K562 (cell line): ENCODE measurements around the gene HAUS6. TPM values are rescaled to one million over a fixed set of nuclear protein-coding genes. Genes with fewer than 3 reads are reported as not detected.
A peak's percentile ranks its signal among the peaks of the same experiment; 100 is the strongest.

Experiments
- LEF1 ChIP-seq: fragments of 450-650 bp; IDR thresholded peaks from 2 replicates; pipeline ENCODE4 v1.6.1; 2016; ENCODE audit warnings: mild to moderate bottlenecking
- PHB ChIP-seq: fragments of 250-450 bp; sonication (Bioruptor Pico); IDR thresholded peaks from 2 replicates; pipeline ENCODE4 v1.5.0; 2021
- SPI1 ChIP-seq: IDR thresholded peaks from 2 replicates; pipeline ENCODE4 v1.6.1; 2011; ENCODE audit warnings: low read depth, low read length, control low read depth, borderline replicate concordance
- TBP ChIP-seq: optimal IDR thresholded peaks from 2 replicates; pipeline ENCODE3; 2011; ENCODE audit warnings: low read depth, low read length, improper control_type of control experiment
- TCF7 ChIP-seq: sonication (generic); IDR thresholded peaks from 2 replicates; pipeline ENCODE4 v1.6.1; 2016; ENCODE audit warnings: antibody characterized with exemption, borderline replicate concordance
- THAP7 ChIP-seq: fragments of 250-450 bp; sonication (Bioruptor Pico); IDR thresholded peaks from 2 replicates; pipeline ENCODE4 v1.5.0; 2021
- ZNF444 ChIP-seq: fragments of 250-450 bp; sonication (Bioruptor Pico); IDR thresholded peaks from 2 replicates; pipeline ENCODE4 v1.4.0; 2020; ENCODE audit warnings: mild to moderate bottlenecking, moderate library complexity
- polyA plus RNA-seq, 8 experiments: library from polyadenylated mRNA; depleted of rRNA in 4 of 8; stranded (reverse) in 5 of 8; unstranded in 3 of 8; fragments of >200 nt; fragmentation: Nextera tagmentation in 2 of 8; fragmentation: Illumina TruSeq in 1 of 8; extraction: Ambion mirVana in 2 of 8; extraction: Trizol in 1 of 8; gene quantifications; 2 replicates each; pipeline versions ENCODE4 v1.2.1 to v1.2.3, GENCODE V29; 2011 to 2014; ENCODE audit warnings: inconsistent platforms in 1 of 8, missing spikeins in 1 of 8
- total RNA-seq, 7 experiments: library from RNA; depleted of rRNA in 6 of 7; stranded (reverse); fragments of >200 nt in 6 of 7; fragmentation: Illumina TruSeq in 2 of 7; extraction: Trizol in 2 of 7; gene quantifications; 2 replicates each; pipeline versions ENCODE4 v1.2.1 to v1.2.3, GENCODE V29; 2011 to 2021; ENCODE audit warnings: low replicate concordance in 1 of 7
- TF ChIP-seq, protein P1 (sequence below): fragments of 450-650 bp; IDR thresholded peaks from 2 replicates; pipeline ENCODE4 v1.6.1; 2017; ENCODE audit warnings: antibody characterized with exemption
- TF ChIP-seq, protein P2 (sequence below): fragments of 250-450 bp; sonication (Bioruptor Pico); IDR thresholded peaks from 2 replicates; pipeline ENCODE4 v1.8.0; 2022; ENCODE audit warnings: moderate library complexity, mild to moderate bottlenecking, inconsistent platforms
- TF ChIP-seq, protein P3 (sequence below): fragments of 200-800 bp; sonication (Bioruptor generic); IDR thresholded peaks from 2 replicates; pipeline ENCODE4 v1.6.1; 2017; ENCODE audit warnings: missing genetic modification characterization, missing compliant biosample characterization
- TF ChIP-seq, protein P4 (sequence below): fragments of 450-650 bp; IDR thresholded peaks from 2 replicates; pipeline ENCODE4 v1.6.1; 2016; ENCODE audit warnings: antibody characterized with exemption

Gene HAUS6
- total and polyA plus RNA-seq, 9 of the 15 experiments (the other 6 are each of a cell fraction or from before 2014, with no cell fraction given): 10.2 to 31.7 (median 23.1) TPM

GRCh38 chr9:19102631-19103345 is at the start of gene HAUS6 (continued):
- peak; percentile 67 for TF ChIP-seq TBP
- TF ChIP-seq THAP7 (CRISPR knock-in tag): no peak
- 0 out of 2 replicates have a peak, but pooled peaks have one; percentile 49 for TF ChIP-seq TCF7
- TF ChIP-seq, protein P1, sequence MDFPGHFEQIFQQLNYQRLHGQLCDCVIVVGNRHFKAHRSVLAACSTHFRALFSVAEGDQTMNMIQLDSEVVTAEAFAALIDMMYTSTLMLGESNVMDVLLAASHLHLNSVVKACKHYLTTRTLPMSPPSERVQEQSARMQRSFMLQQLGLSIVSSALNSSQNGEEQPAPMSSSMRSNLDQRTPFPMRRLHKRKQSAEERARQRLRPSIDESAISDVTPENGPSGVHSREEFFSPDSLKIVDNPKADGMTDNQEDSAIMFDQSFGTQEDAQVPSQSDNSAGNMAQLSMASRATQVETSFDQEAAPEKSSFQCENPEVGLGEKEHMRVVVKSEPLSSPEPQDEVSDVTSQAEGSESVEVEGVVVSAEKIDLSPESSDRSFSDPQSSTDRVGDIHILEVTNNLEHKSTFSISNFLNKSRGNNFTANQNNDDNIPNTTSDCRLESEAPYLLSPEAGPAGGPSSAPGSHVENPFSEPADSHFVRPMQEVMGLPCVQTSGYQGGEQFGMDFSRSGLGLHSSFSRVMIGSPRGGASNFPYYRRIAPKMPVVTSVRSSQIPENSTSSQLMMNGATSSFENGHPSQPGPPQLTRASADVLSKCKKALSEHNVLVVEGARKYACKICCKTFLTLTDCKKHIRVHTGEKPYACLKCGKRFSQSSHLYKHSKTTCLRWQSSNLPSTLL: no peak
- TF ChIP-seq, protein P2, sequence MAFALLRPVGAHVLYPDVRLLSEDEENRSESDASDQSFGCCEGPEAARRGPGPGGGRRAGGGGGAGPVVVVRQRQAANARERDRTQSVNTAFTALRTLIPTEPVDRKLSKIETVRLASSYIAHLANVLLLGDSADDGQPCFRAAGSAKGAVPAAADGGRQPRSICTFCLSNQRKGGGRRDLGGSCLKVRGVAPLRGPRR (CRISPR knock-in tag): no peak
- TF ChIP-seq, protein P3, sequence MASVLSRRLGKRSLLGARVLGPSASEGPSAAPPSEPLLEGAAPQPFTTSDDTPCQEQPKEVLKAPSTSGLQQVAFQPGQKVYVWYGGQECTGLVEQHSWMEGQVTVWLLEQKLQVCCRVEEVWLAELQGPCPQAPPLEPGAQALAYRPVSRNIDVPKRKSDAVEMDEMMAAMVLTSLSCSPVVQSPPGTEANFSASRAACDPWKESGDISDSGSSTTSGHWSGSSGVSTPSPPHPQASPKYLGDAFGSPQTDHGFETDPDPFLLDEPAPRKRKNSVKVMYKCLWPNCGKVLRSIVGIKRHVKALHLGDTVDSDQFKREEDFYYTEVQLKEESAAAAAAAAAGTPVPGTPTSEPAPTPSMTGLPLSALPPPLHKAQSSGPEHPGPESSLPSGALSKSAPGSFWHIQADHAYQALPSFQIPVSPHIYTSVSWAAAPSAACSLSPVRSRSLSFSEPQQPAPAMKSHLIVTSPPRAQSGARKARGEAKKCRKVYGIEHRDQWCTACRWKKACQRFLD: 0 out of 2 replicates have a peak, but pooled peaks have one; percentile 27
- no peak for TF ChIP-seq ZNF444
- TF ChIP-seq, protein P4, sequence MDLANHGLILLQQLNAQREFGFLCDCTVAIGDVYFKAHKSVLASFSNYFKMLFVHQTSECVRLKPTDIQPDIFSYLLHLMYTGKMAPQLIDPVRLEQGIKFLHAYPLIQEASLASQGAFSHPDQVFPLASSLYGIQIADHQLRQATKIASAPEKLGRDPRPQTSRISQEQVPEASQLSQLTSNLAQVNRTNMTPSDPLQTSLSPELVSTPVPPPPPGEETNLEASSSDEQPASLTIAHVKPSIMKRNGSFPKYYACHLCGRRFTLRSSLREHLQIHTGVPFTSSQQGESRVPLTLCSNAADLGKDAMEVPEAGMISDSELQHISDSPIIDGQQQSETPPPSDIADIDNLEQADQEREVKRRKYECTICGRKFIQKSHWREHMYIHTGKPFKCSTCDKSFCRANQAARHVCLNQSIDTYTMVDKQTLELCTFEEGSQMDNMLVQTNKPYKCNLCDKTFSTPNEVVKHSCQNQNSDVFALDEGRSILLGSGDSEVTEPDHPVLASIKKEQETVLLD: 0 out of 2 replicates have a peak, but pooled peaks have one; percentile 19
- TF ChIP-seq SPI1: 0 out of 2 replicates have a peak, but pooled peaks have one; percentile 5
- no peak for TF ChIP-seq LEF1
- TF ChIP-seq PHB: no peak
